Measurements from ENCODE around the gene RASSF6. TPM values are rescaled to one million over a fixed set of nuclear protein-coding genes. Genes with fewer than 3 reads are reported as not detected.
"Not testable (repeated sequence)": the region's sequence is repeated elsewhere in the genome, so short reads cannot be mapped to it uniquely, and the experiment has no call there.

RASSF6 gene
- total and polyA plus RNA-seq, 11 donors: 0.11 TPM; not detected in 10

DNA sequence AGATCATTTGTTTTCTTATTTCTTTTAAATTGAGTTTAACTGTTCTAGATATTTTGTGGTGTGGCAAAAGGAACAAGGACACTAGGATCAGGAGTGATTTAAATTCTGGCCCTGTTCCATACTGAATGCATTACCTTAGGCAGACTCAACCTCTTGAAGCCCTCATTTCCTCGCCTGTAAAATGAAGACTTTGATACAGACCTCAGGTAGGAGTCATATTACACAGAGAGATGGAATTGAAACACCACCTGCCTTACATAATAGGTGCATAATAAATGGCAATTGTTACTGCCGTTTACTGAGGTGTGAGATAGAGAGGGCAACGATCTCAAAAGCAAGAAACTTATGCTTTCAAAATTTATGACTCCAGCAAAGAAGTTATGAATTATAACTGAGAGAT lies 28.2 kb upstream of the RASSF6 start:
- 79 to 88% (median 84%) methylated on average over 3 of the region's 3 CpGs for whole genome bisulfite sequencing, 4 donors
- Histone ChIP-seq H3K4me1 (no peaks in the 10 kb centered on the region), H3K27me3 (peaks cover 0 to 14% (median 0%) of the 10 kb centered on the region in 9 donors), H3K4me3 (no peak overlapping the region), H3K9me3 (no peaks in the 10 kb centered on the region), H3K36me3 (no peaks in the 10 kb centered on the region), H3K27ac (no peak overlapping the region)
- DNase-seq (no peak), ATAC-seq (no peak)
- TF ChIP-seq, protein P1, sequence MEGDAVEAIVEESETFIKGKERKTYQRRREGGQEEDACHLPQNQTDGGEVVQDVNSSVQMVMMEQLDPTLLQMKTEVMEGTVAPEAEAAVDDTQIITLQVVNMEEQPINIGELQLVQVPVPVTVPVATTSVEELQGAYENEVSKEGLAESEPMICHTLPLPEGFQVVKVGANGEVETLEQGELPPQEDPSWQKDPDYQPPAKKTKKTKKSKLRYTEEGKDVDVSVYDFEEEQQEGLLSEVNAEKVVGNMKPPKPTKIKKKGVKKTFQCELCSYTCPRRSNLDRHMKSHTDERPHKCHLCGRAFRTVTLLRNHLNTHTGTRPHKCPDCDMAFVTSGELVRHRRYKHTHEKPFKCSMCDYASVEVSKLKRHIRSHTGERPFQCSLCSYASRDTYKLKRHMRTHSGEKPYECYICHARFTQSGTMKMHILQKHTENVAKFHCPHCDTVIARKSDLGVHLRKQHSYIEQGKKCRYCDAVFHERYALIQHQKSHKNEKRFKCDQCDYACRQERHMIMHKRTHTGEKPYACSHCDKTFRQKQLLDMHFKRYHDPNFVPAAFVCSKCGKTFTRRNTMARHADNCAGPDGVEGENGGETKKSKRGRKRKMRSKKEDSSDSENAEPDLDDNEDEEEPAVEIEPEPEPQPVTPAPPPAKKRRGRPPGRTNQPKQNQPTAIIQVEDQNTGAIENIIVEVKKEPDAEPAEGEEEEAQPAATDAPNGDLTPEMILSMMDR (IDR thresholded peaks at IDR 0.05): no peak
- TF ChIP-seq POLR2A (IDR thresholded peaks at IDR 0.05): no peak
- intact Hi-C loops (cut with DNase I): no loop called here

DNA sequence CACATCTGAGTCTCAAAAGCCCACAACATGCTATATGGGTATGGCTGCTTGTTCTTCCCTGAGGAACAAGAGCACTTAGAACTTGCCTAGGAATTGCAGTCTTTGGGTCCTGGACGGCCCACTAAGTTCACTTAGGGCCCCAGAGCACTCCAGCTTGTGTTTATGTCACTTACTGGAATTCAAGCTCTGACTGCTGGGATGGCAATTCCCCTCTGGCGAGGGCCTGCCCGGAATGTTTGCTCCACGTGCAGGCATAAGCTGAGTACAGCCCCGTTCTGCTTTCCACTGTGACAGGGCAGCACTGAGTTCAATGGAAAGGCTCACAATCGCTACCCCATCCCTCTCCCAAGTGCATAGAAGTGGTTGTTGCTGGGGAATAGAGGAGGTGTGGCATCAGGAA lies 25.9 kb upstream of the RASSF6 start:
- Histone ChIP-seq H3K9me3 (no peaks in the 10 kb centered on the region), H3K36me3 (no peaks in the 10 kb centered on the region), H3K4me3 (no peak overlapping the region), H3K27me3 (peaks cover 0 to 14% (median 0%) of the 10 kb centered on the region in 9 donors), H3K4me1 (no peaks in the 10 kb centered on the region), H3K27ac (no peak overlapping the region)
- DNase-seq (no peak), ATAC-seq (no peak)
- intact Hi-C loops (cut with DNase I): no loop called here
- WGBS, 4 donors: 67 to 72% (median 70%) methylated on average over 5 to 6 of the region's 6 CpGs
- no peak for TF ChIP-seq POLR2A (IDR thresholded peaks at IDR 0.05)
- TF ChIP-seq, protein P1 (IDR thresholded peaks at IDR 0.05): no peak

DNA sequence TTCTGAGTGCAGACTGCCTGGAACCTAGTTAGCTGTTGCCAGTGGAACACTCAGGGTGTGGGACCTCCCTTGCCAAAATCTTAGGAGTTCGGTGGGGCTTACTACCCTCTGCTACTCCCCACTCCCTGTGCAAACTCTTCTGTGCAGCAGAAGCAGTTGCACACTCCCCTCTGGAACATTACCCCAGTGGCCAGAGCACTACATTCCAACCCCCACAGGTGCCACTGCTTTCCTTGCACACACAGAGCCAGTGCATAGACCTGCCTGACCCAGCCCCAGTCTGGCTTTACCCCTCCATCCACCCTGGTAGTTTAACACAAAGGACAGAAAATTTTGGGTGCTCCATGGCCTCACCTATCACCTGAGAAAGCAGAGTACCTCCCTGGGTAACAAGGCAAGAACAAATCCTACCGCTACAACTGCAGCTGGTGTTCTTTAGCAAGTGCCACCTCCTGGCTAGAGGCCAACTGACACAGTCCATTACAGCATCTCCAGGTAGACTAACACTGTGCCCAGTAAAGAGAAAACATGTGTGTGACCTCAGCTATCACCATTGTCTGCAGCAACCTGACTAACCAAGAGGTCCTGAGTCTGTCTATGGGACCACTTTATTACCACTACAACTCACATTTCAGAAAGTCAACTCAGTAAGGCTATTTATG lies 11.5 kb upstream of the RASSF6 start:
- 80 to 92% (median 88%) methylated on average over 2 of the region's 2 CpGs for WGBS, 4 donors
- Histone ChIP-seq H3K9me3 (peaks cover 0 to 9% (median 0%) of the 10 kb centered on the region in 12 donors), H3K27ac (no peak overlapping the region), H3K4me3 (no peak overlapping the region), H3K36me3 (no peaks in the 10 kb centered on the region), H3K4me1 (no peaks in the 10 kb centered on the region), H3K27me3 (peaks cover 0 to 7% (median 0%) of the 10 kb centered on the region in 9 donors)
- DNase-seq (no peak), ATAC-seq (no peak)
- intact Hi-C loops (cut with DNase I): no loop called here
- no peak for TF ChIP-seq POLR2A (IDR thresholded peaks at IDR 0.05)
- TF ChIP-seq, protein P1 (IDR thresholded peaks at IDR 0.05): no peak

DNA sequence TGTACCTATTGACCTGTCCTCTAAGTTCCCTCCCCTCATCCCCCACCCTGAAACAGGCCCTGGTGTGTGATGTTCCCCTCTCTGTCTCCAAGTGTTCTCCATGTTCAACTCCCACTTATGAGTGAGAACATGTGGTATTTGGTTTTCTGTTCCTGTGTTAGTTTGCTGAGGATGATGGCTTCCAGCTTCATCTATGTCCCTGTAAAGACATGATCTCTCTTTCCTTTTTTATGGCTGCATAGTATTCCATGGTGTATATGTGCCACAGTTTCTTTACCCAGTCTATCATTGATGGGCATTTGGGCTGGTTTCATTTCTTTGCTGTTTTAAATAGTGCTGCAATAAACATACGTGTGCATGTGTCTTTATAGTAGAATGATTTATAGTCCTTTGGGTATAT lies 8.6 kb upstream of the RASSF6 start:
- H3K9me3 ChIP-seq; H3K4me3 ChIP-seq; H3K36me3 ChIP-seq; DNase-seq; ATAC-seq; H3K27me3 ChIP-seq; H3K27ac ChIP-seq; H3K4me1 ChIP-seq; intact Hi-C loops (cut with DNase I): not testable (repeated sequence)
- 83 to 96% (median 87%) methylated on average over 1 of the region's 1 CpG for WGBS, 4 donors

DNA sequence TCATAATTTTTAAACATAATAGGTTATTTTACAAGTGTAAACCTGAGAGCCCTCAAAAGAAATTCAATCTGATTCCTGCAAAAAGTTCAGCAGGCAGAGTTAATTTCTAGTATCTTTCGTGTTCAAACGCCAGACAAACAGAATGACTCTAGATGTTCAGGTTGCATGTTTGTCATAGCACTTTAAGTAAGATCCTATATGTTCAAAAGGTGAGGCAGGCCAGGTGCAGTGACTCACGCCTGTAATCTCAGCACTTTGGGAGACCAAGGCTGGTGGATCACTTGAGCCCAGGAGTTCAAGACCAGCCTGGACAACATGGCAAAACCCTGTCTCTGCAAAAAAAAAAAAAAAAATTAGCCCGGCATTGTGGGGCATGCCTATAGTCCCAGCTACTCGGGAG lies 1.1 kb upstream of the RASSF6 start:
- peaks cover 0 to 6% (median 0%) of the 10 kb centered on the region in 12 donors for H3K4me1 ChIP-seq
- ATAC-seq: no peak
- intact Hi-C loops (cut with DNase I): no loop called here
- 91 to 93% (median 92%) methylated on average over 5 of the region's 5 CpGs for WGBS, 4 donors
- DNase-seq: no peak
- no peaks in the 10 kb centered on the region for H3K36me3 ChIP-seq
- no peak overlapping the region for H3K4me3 ChIP-seq
- H3K27me3 ChIP-seq: peaks cover 0 to 24% (median 7%) of the 10 kb centered on the region in 9 donors
- no peak overlapping the region for H3K27ac ChIP-seq
- no peaks in the 10 kb centered on the region for H3K9me3 ChIP-seq
- TF ChIP-seq POLR2A (IDR thresholded peaks at IDR 0.05): no peak
- TF ChIP-seq, protein P1 (IDR thresholded peaks at IDR 0.05): no peak

All from heart left ventricle (tissue), 16 donors.